Nephron (organoid): ENCODE measurements around the gene SMOC2.
"Not testable (repeated sequence)": the region's sequence is repeated elsewhere in the genome, so short reads cannot be mapped to it uniquely, and the experiment has no call there.

ENCODE experiments used
- H3K27ac Mint-ChIP-seq, 3 experiments: 2 replicates each; pipeline ENCODE4 v1.8.0; 2020; ENCODE audit warnings: mixed read lengths in 3 of 3, mild to moderate bottlenecking in 2 of 3, moderate library complexity in 1 of 3
- H3K27me3 Mint-ChIP-seq: 2 replicates; pipeline ENCODE4 v1.8.0; 2021; ENCODE audit warnings: low read depth, mild to moderate bottlenecking, moderate library complexity, mixed read lengths
- H3K36me3 Mint-ChIP-seq: 2 replicates; pipeline ENCODE4 v1.8.0; 2020; ENCODE audit warnings: low read depth, mixed read lengths
- H3K4me1 Mint-ChIP-seq: 2 replicates; pipeline ENCODE4 v1.8.0; 2020; ENCODE audit warnings: mixed read lengths
- H3K4me3 Mint-ChIP-seq, 3 experiments: 2 replicates each; pipeline ENCODE4 v1.8.0; 2020; ENCODE audit warnings: mild to moderate bottlenecking in 3 of 3, mixed read lengths in 3 of 3, moderate library complexity in 2 of 3
- H3K9me3 Mint-ChIP-seq: 2 replicates; pipeline ENCODE4 v1.8.0; 2020; ENCODE audit warnings: mixed read lengths
- CTCF ChIP-seq, 3 experiments: fragments of 200-600 bp; sonication (generic); IDR thresholded peaks; one replicate each; pipeline ENCODE4 v1.5.0; 2021; ENCODE audit warnings: antibody characterized with exemption in 3 of 3; ENCODE audit not compliant: unreplicated experiment in 3 of 3

Gene SMOC2

GRCh38 chr6:168674595-168674994 lies 233.6 kb downstream of the SMOC2 start:
- Mint-ChIP-seq H3K4me3 (no peak overlapping the region), H3K27ac (peak overlapping the region in 1 of 3 experiments; percentile 9), H3K4me1 (peaks cover 40% of the 10 kb centered on the region), H3K36me3 (no peaks in the 10 kb centered on the region), H3K9me3 (peaks cover 4% of the 10 kb centered on the region), H3K27me3 (peaks cover 11% of the 10 kb centered on the region)
- TF ChIP-seq CTCF (IDR thresholded peaks at IDR 0.05; ENCODE audit: unreplicated experiment in 3 of 3), result no peak

- peaks cover 11% of the 10 kb centered on the region for H3K27me3 Mint-ChIP-seq
- peak overlapping the region in 1 of 3 experiments; percentile 62 for H3K27ac Mint-ChIP-seq
- peaks cover 36% of the 10 kb centered on the region for H3K4me1 Mint-ChIP-seq
- H3K4me3 Mint-ChIP-seq, result no peak overlapping the region
- peaks cover 7% of the 10 kb centered on the region for H3K9me3 Mint-ChIP-seq
- no peak for TF ChIP-seq CTCF (IDR thresholded peaks at IDR 0.05; ENCODE audit: unreplicated experiment in 3 of 3)
- no peaks in the 10 kb centered on the region for H3K36me3 Mint-ChIP-seq
Measured at GRCh38 chr6:168675375-168675774, 234.4 kb downstream of the SMOC2 start.

GRCh38 chr6:168675933-168676551 lies 235.1 kb downstream of the SMOC2 start:
- Mint-ChIP-seq H3K36me3 (no peaks in the 10 kb centered on the region), H3K4me3 (no peak overlapping the region), H3K4me1 (peaks cover 30% of the 10 kb centered on the region), H3K27me3 (peaks cover 11% of the 10 kb centered on the region), H3K9me3 (peaks cover 7% of the 10 kb centered on the region), H3K27ac (peak overlapping the region in 1 of 3 experiments; percentile 69)
- TF ChIP-seq CTCF (IDR thresholded peaks at IDR 0.05; ENCODE audit: unreplicated experiment in 3 of 3), result no peak

- no peak for TF ChIP-seq CTCF (IDR thresholded peaks at IDR 0.05; ENCODE audit: unreplicated experiment in 3 of 3)
- H3K36me3 Mint-ChIP-seq, result no peaks in the 10 kb centered on the region
- peaks cover 26% of the 10 kb centered on the region for H3K4me1 Mint-ChIP-seq
- H3K27me3 Mint-ChIP-seq, result peaks cover 8% of the 10 kb centered on the region
- peaks cover 7% of the 10 kb centered on the region for H3K9me3 Mint-ChIP-seq
- H3K4me3 Mint-ChIP-seq, result peak overlapping the region in 1 of 3 experiments; percentile 3
- H3K27ac Mint-ChIP-seq, result peak overlapping the region; percentile 42 to 69 (median 66)
Measured at GRCh38 chr6:168676552-168677322, 235.8 kb downstream of the SMOC2 start.

GRCh38 chr6:168677323-168677781 lies 236.4 kb downstream of the SMOC2 start:
- peak overlapping the region in 1 of 3 experiments; percentile 3 for H3K4me3 Mint-ChIP-seq
- not testable (repeated sequence) for H3K27me3 Mint-ChIP-seq, H3K36me3 Mint-ChIP-seq, H3K9me3 Mint-ChIP-seq
- peak overlapping the region; percentile 42 to 69 (median 66) for H3K27ac Mint-ChIP-seq
- H3K4me1 Mint-ChIP-seq, result peaks cover 24% of the 10 kb centered on the region

- Mint-ChIP-seq H3K36me3 (no peaks in the 10 kb centered on the region), H3K27me3 (peaks cover 8% of the 10 kb centered on the region), H3K4me1 (peaks cover 29% of the 10 kb centered on the region), H3K4me3 (no peak overlapping the region), H3K9me3 (peaks cover 7% of the 10 kb centered on the region), H3K27ac (peak overlapping the region; percentile 21 to 83 (median 78))
- TF ChIP-seq CTCF (IDR thresholded peaks at IDR 0.05; ENCODE audit: unreplicated experiment in 3 of 3), result no peak
Measured at GRCh38 chr6:168678077-168678476, 237.1 kb downstream of the SMOC2 start.
